NCI-H82 treated with DMSO at 0.1 percent for 48 hours (cell line): ENCODE results near the gene F12.
"Not testable (repeated sequence)": the region's sequence is repeated elsewhere in the genome, so short reads cannot be mapped to it uniquely, and the experiment has no call there.

Experiments
- DNase-seq: peaks from one replicate; lab custom pipeline; 2025; ENCODE audit not compliant: unreplicated experiment; lab: John Stamatoyannopoulos, UW

Gene F12

DNA sequence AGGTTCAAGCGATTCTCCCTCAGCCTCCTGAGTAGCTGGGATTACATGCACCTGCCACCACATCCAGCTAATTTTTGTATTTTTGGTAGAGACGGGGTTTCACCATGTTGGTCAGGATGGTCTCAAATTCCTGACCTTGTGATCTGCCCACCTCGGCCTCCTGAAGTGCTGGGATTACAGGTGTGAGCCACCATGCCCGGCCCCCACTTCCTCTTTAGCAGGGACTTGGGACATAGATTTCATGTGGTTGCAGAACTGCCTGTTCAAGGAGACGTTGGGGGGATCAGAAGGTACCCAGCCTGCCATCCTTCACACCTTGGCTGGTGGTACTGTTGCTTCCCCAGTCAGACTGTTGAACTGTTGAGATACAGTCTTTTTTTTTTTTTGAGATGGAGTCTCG is 7.7 kb upstream of the F12 start:
- DNase-seq: not testable (repeated sequence)

DNA sequence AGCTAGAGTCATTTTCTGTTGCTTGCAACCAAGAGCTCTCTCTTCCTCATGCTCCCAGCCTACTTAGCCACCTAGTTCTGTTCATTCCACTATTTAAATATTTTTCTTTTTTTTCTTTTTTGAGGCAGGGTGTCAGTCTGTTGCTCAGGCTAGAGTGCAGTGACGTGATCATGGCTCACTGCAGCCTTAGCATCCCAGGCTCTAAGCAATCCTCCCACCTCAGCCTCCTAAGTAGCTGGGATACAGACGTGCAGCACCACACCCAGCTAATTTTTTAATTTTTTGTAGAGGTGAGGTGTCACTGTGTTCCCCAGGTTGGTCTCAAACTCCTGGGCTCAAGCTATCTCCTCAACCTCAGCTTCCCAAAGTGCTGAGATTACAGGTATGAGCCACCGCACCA is 5.1 kb upstream of the F12 start:
- no peak for DNase-seq

DNA sequence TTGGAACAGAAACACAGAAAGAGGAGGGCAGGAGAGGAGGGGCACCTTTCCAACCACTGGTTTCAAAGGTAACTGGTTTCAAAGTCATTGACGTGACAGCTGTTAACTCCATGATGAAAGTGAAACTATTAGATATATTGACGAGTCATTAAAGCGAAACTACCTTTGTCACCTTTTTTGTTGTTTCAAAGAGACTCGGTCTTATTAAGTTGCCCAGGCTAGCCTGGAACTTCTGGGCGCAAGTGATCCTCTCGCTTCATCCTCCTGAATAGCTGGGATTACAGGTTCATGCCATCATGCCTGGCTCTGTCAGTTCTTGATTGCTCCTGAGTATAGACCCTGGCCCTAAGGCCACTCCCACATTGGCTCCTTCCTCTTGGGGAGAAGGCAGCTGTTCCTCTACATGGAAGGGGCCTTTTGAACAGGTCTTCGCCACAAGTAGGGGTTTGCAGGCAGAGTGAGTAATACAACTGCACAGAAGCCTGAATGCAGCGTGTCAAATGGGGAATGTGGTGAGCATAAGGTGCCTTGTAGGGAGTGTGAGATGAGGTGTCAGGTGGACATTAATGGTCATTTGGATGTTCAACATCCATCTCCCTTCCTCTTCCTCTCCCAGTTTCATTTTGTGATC is 3.4 kb upstream of the F12 start:
- DNase-seq: no peak

DNA sequence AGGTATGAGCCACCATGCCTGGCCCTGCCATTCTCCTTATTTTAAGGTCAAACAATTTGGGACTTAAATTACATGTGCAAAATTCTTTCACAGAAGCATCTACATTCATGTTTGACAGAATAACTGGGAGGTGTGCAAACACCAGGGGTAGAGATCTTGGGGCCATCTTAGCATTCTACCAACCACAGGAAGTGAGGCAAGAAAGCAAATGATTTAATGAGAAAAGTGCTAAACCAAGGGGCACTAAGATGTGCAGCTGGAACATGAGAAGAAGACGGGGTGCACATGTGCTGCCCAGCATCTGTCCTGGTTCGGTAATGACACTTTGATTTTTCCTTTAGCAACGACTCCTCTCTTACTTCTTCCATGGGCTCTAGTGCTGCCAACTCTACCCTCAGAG is 1.2 kb upstream of the F12 start:
- DNase-seq: no peak

DNA sequence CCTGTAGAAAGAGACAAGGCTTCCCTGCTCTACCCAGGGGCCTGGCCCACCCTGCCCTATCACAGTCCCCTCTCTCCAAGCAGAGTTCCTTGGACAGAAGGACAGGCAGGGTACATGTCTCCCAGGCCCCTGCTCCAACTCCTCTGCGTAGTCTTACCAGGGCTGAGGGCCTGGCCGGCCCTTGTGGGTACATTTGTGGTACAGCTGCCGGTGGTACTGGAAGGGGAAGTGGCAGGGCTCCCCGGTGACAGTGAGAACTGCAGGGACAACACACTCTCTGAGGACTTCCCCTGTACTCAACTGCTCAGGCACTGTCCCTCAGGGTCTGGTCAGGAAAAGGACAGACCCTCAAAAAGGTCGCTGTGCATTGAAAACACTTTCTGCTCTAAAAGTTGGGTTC is 3.6 kb downstream of the F12 start:
- DNase-seq: no peak

DNA sequence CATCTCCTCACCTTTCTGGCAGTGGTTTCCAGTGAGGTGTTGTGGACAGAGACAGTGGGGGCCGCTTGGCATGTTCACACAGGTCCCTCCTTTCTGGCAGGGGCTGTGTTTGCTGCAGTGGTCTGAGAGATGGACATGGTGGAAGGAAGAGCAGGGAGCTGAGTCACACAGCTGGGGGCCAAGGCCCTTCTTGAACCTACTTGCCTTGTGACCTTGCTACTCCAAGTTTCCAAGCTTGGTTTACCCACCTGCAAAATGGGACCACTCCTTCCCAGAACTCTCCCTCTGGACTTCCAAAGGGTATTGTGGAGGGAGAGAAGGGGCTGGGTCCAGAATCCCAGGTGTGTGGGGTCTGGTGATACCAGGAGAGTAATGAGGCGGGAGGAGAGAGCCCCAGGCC is 4.1 kb downstream of the F12 start:
- DNase-seq: no peak

DNA sequence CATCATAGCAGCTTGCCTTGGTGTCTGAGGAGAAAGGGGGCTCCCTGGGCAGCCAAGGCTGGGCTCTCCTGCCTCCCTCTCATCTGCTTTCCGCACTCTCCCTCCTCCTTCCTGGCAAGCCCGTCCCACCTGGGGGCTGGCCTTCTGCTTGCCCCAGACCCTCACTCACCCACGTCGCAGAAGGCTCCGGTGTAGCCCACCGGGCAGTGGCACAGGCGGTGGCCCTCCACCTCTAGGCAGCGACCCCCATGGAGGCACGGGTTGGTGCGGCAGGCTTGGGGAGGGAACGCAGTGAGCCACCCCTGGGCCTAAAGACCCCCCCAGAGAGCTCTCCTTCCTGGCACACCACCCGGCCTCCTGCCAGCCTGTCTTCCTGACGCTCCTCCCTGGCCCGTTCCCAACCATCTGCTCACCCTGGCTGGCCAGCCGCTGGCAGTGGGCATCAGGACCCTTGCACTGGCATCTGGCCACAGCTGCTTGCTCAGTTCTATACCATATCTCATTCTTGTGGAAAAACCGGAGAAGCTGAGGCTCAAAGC is 4.7 kb downstream of the F12 start:
- DNase-seq: no peak

DNA sequence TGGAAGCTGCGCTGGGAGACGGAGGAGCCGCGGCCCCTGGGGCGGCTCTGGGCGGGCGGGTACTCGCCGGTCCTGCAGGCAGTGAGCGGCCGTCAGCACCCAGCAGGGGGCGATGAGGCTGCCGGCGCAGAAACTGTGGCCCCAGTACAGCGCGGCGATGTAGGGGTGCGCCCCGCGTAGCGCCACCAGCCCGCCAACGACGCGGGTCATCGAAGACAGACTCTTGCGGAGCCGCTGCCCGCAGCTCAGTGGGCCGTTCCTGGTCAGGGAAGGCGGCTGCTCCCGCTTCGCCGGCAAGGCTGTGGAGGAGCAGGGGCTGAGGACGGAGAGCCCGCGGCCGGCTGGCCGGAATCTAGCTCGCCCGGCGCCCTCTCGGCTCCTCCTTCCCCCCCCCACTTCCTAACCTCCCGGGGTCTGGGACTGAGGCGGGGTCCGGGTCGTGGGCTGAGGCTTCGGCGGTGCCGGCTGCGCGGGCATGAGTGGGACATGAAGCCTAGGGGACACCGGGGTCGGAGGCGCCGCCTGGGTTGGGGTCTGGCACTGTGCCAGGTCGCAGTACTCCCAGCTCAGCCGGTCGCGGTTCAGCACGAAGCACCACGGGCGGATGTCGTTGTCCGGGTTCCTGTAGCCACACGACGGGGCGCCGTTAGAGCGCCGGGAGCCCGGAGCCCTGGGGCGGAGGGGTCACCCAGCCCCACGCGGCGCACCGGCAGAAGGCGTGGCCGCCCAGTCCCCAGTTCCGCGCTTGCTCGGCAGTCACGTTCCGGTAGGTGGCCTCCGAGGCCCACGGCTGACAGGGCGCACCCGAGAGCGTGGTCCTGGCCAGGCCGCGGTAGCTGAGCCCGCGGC is 5.3 kb downstream of the F12 start:
- DNase-seq: peak; percentile 25

DNA sequence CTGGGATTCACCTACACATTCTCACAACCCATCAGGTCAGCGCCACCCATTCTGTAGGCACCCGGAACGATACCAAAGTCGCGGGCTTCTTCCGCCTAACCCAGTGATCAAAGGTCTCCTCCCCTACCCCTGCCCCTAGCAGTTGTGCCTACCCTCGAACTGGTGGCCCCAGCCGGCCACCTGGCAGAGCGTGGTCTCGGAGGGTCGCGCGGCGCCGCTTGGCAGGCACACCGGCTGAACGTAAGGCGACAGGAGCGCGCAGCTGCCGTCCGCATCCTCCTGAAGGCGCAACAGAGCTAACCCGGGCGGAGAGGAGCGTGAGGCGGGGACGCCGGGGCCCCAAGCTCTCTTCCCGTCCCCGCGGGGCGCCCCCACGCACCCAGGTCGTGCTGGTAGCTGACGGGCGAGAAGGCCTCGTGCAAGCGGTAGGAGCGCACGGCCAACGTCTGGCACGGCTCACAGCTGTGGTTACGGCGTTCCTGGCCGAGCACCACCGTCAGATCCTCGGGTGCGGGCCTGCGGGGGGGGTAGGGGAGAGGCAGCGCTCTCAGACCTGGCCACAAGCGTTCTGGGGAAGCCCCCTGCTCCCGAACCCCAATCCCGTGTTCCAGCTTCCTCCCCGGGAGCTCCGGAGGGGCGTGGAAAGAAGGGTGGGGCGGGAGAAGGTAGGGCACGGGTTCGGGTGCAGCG is 6.1 kb downstream of the F12 start:
- DNase-seq: no peak

DNA sequence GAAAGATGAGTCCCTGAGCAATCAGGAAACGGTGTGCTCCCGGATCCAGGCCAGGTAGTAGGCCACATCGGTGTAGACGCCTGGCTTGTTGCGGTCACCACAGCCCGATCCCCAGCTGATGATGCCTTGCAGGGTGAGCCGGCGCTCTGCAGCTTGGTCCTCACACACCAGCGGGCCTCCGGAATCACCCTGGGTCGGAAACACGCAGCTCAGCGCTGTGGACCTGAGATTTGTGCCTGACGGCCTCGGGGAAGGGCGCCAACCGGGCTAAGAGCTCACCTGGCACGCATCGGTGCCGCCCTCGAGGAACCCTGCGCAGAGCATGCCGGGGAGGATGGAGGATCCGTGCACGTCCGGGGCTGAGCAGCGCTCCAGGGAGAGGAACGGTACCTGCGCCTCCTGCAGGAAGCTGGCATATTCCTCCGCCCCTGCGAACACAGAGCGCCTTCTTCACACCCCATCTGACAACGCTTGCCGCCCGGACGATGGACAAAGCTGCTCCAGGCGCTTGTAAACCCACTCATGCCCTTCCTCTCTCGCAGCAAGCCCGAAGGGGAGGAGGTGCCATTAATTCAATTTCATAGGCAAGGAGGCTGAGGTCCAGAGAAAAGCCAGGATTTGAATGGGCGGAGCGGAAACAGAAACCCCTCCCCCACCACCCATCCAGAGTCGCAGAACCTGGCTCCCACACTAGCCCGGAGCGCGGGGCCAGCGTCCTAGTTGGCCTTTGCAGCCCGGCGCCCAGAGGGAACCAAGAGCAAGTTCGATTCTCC is 6.9 kb downstream of the F12 start:
- DNase-seq: peak; percentile 55

DNA sequence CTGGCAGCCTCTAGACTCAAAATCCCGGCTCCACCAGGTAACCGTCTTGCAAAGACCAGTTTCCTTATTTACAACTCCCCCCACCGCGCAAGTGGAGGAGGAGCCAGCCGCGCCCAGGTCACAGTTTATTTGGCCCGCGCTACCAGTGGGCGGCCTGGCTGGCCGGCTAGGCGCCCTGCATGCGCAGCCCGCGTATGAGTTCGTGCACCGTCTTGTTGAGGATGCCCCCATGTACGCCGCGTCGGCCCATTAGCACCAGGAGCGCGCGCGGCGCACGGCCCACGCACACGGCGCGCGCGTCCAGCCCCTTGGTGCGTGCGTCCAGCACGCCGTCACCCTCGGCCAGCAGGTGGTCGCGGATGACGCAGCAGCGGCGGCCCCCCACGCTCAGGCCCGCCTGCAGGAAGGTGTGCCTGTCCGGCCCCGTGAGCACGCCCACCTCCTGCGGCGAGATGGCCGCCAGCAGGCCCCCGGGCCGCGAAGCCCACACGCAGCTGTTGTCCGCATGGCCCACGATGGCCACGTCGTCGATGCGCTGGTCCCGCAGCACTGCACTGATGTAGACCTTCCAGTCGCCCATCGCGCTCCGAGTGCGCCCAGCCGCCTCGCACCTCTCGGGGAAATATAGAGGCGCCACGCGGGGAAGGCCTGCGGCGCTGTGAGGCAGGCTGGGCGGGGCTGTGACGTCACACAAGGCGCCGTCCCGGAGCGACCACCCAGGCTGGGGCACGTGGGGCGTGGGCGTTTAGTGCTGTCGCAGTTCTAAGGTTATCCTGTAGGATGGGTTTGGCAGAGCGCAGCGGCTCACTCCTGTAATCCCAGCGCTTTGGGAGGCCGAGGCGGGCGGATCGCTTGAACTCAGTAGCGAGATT is 9.1 kb downstream of the F12 start, which contains the start of gene PFN3:
Gene PFN3 (minus strand): TSS at position 665 of the 872 bp plus-strand sequence. CDS start 85 bp downstream, at position 580.
- no peak for DNase-seq

DNA sequence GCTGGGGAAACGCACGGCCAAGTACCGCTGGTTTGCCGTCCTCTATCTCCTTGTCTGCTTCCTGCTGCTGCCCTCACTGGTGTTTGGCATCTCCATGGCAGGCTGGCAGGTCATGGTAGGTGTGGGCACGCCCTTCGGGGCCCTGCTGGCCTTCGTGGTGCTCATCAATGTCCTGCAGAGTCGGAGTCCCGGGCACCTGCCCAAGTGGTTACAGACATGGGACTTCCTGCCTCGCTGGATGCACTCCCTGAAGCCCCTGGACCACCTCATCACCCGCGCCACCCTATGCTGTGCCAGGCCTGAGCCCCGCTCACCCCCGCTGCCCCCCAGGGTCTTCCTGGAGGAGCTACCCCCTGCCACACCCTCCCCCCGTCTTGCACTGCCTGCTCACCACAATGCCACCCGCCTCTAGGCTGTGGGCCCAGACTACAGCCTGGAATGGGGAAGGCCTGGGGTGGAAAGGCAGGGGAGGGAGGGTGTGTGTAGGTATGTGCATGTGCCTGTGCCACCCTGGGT is 11.4 kb downstream of the F12 start:
- no peak for DNase-seq

DNA sequence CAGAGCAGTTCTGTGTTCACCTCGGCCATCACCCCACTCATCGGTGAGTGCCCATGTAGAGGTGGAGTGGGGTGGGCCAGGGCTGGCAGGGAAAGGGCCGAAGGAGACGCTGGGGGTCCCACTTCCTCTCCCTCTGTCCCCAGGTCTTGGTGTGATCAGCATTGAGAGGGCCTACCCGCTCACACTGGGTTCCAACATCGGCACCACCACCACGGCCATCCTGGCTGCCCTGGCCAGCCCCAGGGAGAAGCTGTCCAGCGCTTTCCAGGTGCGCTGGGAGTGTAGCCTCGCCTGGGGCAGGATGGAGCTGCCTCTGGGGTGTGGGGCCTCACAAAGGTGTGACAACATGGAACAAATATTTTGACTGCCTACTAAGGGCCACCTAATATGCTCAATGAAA is 12.6 kb downstream of the F12 start:
- DNase-seq: no peak

DNA sequence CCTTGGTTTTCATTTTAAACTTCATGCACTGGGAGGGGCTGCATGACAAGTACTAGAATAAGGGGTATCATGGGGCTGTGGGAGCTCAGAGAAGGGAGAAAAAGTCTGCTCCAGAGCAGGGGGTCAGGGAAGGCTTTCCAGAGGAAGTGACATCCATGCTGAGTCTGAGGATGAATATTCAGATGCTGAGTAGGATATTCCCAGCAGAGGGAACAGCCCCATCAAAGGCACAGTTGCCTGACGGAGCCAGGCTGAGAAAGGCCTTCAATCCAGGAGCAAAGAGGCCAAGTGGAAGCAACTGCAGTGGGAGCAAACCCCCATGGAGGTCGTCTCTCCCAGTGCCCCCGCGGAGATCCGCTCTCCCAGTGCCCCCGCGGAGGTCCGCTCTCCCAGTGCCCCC is 13.3 kb downstream of the F12 start:
- DNase-seq: no peak

DNA sequence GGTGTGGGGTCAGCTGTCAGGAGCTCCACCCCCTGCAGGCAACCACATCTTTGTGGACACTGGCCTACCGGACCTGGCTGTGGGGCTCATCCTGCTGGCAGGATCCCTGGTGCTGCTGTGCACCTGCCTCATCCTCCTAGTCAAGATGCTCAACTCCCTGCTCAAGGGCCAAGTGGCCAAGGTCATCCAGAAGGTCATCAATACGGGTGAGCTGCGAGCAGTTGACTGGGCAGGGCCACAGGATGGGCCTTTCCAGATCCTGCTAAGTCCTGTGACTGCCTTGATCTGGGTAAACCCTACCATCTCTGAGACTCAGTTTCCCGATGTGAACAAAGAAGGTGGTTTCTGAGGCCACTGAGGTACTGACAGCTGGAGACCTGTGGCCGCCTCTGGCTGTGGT is 15.4 kb downstream of the F12 start:
- no peak for DNase-seq

DNA sequence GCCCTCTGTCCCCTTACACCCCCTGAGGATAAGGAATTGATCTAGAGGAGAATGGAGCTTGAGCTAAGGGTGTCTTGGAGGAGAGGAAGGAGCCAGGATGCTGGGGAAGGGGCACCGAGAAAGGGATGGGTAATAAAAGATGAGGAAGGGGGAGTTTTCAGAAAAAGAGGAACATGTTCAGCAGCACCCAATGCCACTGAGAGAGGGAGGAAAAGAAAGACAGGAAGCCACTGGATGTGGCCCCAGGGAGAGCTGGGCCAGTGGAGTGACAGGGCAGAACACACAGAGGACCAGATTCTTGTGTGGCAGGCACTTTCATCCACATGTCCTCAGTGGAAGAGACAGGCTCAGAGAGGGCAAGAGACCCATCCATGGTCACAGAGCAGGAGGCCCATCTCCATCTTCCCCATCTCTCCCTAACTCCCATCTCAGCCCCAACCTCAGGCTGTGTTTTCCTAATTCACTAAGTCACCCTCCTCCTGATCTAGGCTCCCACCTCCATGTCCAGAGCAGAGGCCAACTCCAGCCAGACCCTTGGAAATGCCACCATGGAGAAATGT is 16.1 kb downstream of the F12 start:
- DNase-seq: no peak

DNA sequence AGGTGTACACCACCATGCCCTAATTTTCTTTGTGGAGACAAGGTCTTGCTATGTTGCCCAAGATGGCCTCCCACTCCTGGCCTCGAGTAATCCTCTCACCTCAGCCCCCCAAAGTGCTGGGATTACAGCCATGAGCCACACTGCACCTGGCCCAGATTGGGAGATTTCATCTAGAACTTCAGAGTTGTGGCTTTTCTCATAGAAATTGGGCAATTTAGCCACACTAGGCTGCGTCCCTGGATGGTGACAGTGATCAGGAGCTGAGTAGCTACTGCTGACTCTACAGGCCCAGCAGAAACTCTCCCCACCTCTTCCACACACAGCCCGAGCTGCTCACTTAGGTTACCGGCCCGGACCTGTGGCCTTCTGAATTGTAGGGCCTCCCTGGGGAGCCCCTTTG is 16.6 kb downstream of the F12 start:
- no peak for DNase-seq

DNA sequence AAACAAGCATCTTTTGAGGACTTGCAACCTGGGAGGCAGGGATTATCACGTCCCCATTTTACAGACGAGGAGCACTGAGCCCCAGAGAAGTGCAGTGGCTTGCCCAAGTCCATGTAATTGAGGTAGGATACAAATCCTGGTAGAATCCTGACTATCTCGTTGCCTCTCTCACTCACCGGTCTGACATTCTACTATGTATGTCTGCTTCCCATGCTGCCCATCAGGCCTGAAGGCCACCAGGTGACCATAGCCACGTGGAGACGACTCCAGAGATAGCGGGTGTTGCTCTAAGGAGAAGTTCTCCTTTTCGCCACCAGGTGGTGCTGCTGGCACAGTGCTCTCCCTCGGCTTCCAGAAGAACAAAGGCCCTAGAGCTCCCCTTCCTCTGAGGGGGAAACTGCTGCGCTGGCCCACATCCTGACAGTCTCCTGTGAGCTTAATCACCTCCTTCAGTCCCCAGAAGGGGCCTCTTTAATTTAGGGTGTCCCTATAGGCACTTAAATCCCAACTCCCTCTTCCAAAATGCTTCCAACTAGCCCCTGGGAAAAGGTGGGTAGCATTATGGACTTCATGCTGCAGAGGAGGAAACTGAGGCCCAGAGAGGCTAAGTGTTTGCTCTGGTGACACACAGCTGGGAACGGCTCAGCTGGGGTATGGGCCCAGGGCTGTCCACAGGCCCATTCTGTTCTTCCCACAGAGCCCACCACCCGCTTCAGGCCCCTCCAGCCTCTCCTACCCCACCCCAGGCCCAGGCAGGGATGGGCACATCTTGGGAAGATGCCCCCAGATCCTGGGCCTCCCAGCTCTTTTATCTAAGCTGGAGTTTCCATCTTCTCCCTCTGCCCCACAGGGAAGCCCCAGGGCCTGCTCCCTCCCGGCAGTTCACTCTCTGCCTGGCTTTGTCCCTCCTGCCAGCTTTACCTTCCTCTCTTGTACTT is 18.7 kb downstream of the F12 start:
- peak; percentile 20 for DNase-seq
